Midbrain (tissue), 1 donor: ENCODE results near the gene FAM180B.
"Not testable (repeated sequence)": the region's sequence is repeated elsewhere in the genome, so short reads cannot be mapped to it uniquely, and the experiment has no call there.

ENCODE experiments used
- DNase-seq: peaks from one replicate; lab custom pipeline; 2025; lab: John Stamatoyannopoulos, UW

Gene FAM180B, protein sequence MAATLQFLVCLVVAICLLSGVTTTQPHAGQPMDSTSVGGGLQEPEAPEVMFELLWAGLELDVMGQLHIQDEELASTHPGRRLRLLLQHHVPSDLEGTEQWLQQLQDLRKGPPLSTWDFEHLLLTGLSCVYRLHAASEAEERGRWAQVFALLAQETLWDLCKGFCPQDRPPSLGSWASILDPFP

DNA sequence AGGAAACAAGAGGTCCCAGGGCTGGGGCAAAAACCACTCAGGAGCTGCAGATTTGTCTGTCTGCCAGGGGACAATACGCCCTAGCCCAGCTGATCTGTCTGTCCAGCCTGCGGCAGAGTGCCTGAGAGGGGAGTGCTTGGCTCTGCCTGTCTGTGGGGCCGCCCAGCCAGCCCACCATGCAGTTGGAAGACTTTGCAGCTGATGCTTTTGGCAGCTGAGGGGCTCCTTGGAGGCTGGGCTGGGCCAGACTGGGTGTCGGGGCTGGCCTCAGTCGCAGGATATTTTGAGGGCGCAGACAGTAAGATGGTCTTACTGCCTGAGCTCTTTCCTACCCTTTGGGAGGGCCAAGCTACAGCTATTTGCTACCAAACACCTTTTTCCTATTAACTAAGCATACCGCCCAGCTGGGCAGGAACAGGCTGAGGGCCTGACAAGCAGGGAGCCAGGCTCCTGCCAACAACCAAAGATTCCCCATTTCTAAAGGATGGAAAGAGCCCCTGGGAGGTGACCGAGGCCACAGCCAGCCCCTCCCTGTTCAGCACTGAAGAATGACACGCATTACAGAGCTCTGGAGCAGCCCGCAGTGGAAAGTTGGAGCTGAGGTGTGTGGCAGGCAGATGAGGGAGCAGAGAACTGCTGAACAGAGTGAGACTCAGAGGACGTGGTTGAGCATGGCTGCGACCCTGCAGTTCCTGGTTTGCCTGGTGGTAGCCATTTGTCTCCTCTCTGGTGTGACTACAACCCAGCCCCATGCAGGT is at the start of gene FAM180B:
Gene FAM180B (plus strand): TSS at position 581 of the 758 bp plus-strand sequence. CDS start 91 bp downstream, at position 672.
- DNase-seq = no peak

DNA sequence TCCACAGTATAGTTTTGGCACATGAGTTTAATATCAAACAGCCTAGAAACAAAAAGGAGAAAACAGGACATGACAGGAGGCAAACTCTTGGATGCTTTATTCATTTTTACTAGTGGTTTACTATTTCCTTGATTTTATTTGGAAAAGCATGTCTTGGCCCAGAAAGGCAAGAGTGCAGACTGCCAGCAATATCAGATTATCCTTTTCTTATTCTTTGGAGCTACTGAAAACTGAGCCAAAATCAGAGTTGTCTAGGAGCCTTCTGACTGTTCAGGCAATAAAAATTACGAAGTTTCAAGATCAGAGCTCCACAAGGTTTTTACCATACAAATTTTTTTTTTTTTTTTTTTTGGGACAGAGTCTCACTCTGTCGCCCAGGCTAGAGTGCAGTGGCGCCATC is 49.6 kb upstream of the FAM180B start:
- DNase-seq = no peak

DNA sequence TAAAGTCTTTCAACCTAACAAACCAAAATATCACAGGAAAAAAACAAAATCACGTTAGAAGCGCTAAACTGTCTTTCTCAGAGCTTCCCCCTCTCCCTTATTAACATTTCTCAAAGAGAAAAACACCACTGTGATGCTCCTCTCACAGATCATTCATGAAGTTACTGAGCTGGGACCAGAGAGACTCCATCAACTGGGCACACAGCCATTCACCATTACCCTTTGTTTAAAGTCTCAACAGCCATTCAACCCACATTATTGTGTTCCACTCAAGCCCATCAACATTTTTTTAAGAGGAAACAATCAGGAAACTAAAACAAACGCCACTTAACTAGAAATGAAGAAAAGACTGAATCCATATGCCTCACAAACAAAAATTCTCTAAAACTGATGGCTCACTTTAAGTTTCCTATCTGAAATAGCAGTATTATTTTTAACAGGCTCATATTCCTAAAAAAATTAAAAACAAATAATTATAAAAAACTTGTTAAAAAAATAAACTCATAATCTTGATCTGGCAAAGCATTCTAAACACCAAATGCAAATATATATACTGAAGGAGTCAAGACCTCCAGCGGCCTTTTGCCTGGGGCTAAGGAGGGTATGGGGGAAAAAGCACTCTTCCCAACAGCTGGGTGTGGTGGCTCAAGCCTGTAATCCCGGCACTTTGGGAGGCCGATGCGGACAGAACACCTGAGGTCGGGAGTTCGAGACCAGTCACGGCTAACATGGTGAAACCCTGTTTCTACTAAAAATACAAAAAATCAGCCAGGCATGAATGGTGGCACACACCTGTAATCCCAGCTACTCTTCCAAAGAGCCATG is 47.5 kb upstream of the FAM180B start:
- peak; percentile 36 for DNase-seq

DNA sequence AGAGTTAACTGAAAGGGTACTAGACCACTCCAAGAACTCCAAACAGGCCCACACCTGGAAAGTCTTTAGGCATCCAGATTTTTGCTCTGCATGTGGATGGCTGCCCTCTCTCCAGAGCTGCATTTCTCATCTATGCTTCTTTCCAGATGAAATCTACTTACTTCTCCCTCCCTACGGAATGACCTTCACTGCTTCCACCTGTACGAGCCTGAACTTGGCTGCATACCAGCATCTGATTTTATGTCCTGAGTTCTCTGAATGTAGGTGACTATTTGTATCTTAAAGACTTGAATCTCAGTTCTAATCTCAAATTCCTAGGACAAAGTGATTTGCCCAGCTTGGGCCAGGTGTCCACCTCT is 46.8 kb upstream of the FAM180B start:
- DNase-seq = no peak

DNA sequence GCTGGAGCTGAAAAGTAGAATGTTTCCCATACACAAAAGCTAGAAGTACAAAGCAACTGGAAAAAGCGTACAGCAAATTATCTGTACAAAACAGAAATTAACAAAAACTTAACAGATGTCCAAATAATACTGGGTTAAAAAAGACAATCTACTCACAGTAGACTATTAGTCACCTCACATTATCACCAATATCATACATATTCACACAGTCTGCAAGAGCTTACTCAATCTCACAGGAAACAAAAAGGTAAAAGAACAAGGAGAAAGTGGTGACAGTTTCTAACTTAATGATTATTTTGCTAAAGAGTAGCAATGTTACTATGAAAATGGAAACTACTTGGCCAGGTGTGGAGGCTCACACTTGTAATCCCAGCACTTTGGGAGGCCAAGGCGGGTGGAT is 45.4 kb upstream of the FAM180B start:
- no peak for DNase-seq

DNA sequence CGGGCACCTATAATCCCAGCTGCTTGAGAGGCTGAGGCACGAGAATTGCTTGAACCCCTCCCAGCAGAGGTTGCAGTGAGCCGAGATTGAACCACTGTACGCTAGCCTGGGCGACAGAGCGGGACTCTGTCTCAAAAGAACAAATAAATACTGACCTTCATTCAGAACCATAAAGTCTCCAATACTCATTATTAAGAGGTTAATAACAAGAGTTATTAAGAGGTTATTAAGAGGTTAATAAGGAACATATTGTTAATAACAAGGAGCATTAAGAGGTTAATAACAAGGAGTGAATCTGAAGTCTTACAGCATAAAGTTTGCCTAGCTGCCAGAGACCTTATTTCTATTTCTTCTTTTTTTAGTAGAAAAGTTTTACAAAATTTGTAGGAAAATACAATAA is 41.2 kb upstream of the FAM180B start:
- no peak for DNase-seq

DNA sequence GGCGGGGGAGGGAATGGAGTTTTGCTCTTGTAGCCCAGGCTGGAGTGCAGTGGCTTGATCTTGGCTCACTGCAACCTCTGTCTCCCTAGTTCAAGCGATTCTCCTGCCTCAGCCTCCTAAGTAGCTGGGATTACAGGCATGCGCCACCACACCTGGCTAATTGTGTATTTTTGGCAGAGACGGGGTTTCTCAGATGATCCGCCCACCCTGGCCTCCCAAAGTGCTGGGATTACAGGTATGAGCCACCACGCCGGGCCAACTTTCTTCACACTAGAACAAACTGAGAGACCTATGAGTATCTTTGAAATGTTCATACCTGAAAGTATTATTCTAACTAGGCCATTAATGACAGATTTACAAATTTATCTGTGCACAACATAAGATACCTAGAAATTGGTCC is 40.2 kb upstream of the FAM180B start:
- DNase-seq = not testable (repeated sequence)

DNA sequence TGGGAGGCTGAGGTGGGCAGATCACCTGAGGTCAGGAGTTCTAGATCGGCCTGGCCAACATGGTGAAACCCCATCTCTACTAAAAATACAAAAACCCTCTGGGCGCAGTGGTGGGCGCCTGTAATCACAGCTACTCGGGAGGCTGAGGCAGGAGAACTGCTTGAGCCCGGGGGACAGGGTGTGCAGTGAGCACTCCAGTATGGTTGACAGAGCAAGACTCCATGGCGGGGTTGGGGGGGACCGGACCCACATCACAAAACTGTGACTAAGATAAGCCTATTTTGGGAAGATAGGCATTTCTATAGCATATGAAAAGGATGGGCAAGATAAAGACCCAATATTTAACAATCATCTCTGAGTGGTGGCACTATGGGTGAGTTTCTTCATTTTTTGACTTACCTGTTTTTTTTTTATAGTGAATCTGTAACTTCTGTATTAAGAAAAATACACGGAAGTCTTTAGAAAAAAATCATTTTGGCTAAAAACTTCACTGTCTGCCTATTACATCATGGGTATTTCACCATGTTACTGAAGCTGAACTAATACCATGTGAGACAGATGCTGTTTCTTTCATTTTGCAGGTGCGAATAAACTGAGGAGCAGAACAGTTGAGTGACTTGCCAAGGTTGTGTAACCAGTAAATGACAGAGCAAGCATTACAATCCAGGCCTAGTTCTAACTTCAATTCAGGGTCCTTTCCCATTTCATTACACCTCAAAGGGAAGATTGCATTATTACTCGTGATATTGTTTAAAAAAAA is 36.0 kb upstream of the FAM180B start:
- DNase-seq = no peak

DNA sequence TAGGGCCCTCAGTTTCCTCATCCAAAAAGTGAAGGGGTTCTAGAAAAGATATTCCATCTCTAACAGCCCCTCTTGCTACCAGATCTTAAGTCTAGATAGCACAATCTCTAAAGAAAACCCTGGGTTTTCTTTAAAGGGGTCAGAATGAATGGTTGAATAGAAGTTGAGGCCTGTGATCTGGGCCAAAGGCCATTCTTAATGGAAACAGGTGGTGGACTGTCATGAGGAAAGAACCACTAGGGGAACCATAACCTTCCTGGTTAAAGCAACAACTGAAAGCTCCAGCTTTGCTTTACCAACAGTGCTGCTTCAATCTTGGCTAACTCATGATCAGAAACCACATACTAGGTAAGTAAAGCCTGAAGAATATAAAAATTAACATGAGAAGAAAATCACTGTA is 35.4 kb upstream of the FAM180B start:
- no peak for DNase-seq

DNA sequence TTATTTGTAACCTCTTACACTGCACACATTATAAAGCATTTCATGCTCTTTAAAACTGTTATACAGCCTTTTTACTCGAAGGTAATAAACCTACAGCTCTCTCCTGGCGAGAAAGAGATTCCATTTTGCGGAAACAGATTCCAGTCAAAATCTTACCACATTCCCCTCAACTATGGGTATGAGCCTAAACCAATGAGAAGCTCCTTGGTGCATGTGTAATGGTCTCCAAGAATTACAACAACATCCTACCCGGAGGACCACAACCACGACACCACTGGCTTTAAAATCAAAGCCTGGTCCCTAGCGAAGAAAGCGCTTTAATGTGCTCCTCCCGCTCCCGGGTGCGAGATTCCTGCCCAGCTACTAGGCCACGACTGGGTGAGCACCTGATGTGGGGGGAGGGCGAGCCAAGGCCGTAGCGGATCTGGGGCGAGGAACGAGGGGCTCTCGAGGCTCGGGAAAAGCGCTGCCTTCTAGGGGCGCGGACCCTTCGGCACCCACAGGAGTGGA is 34.4 kb upstream of the FAM180B start:
- DNase-seq = no peak

DNA sequence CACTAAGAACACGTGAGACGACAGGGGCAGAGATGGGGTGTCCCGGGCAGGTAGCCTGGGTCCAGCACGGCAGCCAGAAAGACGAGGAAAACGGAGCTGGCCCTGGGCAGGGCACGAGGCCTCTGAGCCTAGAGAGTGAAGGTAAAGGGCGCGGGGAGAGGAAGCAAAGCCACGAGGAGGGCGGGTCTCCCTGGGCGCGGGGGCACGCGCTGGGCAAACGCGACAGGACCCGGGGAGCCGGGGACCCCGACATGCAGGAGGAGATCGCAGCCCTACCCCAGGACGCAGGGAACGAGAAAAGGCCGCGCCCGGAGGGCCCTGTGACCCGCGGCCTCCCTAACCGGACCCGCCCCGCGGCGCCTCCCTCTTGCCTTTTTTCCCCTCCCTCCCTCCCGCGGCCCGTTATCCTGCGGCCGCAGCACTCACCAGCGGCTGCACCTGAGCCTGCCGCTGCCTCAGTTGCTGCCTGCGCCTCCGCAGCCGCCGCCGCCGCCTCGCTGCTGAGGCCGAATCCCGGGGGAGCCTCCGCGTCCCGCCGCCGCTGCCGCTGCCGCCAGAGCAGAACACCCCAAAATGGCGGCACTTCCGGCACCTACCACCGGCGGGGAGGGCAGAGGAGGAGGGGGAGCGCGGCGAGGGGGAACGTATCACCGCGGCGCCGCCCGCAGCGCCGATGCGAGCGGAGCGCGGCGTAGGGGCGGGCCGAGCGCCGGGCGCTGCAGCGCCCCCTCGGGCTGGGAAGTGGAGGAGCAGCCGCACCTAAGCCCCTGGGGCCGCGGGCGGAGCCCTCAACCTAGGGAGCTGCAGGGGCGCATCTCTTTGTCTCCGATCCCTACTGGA is 33.7 kb upstream of the FAM180B start, which contains the start of gene CELF1:
Gene CELF1 (minus strand): TSS at position 567 of the 840 bp plus-strand sequence. CDS start 53,609 bp downstream, outside the sequence.
- peak; percentile 94 for DNase-seq

DNA sequence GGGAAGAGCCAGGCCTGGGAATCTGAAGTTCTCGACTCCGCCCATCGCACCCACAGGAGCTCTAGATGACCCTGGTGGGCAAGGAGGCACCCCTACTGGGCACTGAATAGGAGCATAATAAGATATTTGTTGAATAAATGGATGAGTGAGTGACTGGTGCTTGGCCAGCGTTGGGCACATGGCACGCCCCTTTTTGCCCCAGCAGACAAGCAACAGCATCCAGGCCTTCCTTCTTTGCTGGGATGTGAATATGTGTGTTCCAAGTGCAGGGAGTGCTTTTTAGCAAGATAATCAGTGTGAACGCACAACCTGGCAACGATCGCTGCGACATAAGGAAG is 33.1 kb upstream of the FAM180B start:
- no peak for DNase-seq

DNA sequence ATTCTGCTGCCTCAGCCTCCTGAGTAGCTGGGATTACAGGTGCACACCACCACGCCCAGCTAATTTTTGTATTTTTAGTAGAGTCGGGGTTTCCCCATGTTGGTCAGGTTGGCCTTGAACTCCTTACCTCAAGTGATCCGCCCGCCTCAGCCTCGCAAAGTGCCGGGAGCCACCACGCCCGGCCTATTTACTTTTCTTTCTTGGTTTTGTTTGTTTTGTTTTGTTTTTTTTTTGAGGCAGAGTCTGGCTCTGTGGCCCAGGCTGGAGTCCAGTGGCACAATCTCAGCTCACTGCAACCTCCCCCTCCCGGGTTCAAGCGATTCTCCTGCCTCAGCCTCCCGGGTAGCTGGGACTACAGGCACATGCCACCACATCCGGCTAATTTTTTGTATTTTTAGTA is 29.5 kb upstream of the FAM180B start:
- DNase-seq = not testable (repeated sequence)

DNA sequence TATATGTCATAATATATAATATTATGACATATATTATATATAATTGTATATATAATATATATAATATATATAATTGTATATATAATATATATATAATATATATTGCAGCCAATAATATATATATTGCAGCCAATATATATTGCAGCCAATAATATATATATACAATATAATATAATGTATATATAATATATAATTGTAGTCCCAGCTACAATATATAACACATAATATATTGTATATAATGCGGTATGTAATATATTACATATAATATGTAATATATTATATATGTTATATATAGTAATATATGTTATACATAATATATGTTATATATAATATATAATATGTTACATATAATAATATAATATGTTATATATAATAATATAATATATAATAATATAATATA is 27.8 kb upstream of the FAM180B start:
- no peak for DNase-seq

DNA sequence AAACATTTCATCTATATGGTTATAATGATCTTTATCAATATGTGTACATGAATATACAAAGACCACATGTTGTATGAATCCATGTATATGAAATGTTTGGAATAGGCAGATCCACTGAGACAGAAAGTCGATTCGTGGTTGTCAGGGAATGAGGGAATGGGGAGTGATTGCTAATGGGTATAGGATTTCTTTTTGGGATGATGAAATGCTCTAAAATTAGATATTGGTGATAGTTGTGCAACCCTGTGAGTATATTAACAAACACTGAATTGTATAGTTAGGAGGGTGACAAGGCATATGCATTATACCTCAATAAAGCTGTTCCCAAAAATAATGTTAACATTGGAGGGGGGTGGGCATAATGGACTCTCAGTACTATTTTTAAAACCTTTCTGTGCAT is 26.1 kb upstream of the FAM180B start:
- no peak for DNase-seq

DNA sequence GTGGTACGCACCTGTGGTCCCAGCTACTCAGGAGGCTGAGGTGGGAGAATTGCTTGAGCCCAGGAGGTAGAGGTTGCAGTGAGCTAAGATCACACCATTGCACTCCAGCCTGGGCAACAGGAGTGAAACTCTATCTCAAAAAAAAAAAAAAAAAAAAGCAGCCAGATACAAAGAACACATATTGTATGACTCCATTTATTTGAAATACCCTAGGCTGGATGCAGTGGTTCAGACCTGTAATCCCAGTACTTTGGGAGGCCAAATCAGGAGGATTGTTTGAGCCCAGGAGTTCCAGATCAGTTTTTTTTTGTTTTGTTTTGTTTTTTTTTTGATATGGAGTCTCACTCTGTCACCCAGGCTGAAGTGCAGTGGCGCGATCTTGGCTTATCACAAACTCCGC is 24.1 kb upstream of the FAM180B start:
- DNase-seq = not testable (repeated sequence)

DNA sequence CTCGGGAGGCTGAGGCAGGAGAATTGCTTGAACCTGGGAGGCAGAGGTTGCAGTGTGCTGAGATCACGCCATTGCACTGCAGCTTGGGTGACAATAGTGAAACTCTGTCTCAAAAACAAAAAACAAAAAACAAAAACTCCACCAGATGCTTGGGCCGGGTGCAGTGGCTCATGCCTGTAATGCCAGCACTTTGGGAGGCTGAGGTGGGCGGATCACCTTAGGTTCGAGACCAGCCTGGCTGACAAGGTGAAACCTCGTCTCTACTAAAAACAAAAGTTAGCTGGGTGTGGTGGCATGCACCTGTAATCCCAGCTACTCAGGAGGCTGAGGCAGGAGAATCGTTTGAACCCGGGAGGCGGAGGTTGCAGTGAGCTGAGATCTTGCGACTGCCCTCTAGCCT is 22.1 kb upstream of the FAM180B start:
- not testable (repeated sequence) for DNase-seq

DNA sequence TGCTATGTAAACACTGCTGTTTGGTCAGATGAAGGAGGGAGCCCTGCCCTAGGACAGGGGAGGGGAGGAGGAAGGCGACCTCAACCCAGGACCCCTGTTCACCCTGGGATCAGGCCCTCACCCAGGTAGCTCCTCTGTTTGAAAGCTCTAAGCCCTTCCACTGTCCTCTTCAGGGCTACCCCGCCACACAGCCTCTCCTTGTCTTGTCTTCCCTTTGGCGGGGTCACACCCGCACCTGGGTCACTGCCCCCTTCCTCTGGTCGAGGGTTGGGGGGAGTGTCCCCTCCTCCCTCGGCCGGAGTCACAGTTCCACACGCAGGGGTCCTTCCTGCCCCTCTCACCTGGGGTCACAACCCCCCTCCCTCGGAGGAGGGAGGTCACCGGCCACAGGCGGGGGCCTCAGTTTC is 21.5 kb upstream of the FAM180B start:
- no peak for DNase-seq

DNA sequence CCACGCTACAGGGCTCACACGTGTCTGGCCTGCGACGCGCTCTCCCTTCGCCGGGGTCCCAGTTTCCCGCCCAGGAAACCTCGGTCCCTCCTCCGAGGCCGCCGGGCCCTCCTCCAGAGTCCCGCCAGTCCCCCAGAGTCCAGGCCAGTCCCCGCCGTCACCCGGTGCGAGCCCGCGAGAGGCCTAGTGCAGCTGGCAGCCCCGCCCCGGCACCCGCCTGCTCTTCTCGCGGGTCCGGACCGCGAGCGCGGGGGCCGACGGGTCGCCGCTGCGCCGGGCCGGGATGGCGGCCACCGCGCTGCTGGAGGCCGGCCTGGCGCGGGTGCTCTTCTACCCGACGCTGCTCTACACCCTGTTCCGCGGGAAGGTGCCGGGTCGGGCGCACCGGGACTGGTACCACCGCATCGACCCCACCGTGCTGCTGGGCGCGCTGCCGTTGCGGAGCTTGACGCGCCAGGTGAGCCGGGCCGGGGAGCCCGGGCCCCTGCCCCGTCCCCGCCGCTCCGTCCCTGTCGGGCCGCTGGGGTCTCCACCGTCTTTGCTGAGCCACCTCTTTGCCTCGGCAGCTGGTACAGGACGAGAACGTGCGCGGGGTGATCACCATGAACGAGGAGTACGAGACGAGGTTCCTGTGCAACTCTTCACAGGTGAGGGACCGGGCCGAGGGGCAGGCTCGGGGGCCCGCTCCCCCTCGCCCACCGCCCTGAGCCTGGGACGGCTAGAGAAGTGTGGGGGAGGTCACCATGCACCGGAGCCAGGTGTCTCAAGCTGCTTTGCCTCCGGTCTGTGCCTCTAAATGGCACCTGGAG is 20.9 kb upstream of the FAM180B start, which contains the start of gene PTPMT1:
Gene PTPMT1 (plus strand): TSS at position 260 of the 809 bp plus-strand sequence. CDS start 24 bp downstream, at position 284.
- DNase-seq = peak; percentile 52

DNA sequence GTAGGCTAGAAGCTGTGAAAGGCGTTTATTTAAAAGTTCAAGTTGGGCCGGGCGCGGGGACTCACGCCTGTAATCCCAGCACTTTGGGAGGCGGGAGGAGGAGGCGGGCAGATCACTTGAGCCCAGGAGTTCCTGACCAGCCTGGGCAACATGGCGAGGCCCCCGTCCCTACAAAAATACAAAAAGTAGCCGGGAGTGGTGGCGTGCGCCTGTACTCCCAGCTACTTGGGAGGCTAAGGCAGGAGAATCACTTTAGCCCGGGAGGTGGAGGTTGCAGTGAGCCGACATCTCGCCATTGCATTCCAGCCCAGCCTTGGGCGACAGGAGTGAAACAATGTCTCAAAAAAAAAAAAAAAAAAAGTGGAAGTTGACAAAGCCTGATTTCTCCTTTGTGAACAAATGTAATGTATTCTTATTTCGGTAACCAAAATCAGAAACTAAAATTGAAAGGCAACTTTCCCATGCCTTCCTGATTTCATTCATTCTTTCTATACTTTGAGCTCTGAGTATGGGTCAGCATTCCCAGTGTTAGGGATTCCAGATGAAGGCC is 20.3 kb upstream of the FAM180B start:
- no peak for DNase-seq
